ENCODE data around the gene MGAT4A.
A peak's percentile ranks its signal among the peaks of the same experiment; 100 is the strongest.

MGAT4A gene

GRCh38 chr2:98738304-98738703, 7.4 kb upstream of the MGAT4A start:
- no peak for DNase-seq (ENCODE audit: low read depth)
- no peak overlapping the region for H3K4me3 ChIP-seq (ENCODE audit: low read length)
- no peak for TF ChIP-seq CTCF (conservative IDR thresholded peaks at IDR 0.05; ENCODE audit: low read length)

GRCh38 chr2:98737848-98738247, 6.9 kb upstream of the MGAT4A start:
- DNase-seq (ENCODE audit: low read depth), result no peak
- no peak for TF ChIP-seq CTCF (conservative IDR thresholded peaks at IDR 0.05; ENCODE audit: low read length)
- no peak overlapping the region for H3K4me3 ChIP-seq (ENCODE audit: low read length)

- no peak overlapping the region for H3K4me3 ChIP-seq (ENCODE audit: low read length)
- no peak for TF ChIP-seq CTCF (conservative IDR thresholded peaks at IDR 0.05; ENCODE audit: low read length)
- no peak for DNase-seq (ENCODE audit: low read depth)
Observed at GRCh38 chr2:98736464-98736889, 5.5 kb upstream of the MGAT4A start.

GRCh38 chr2:98734823-98735260, 3.9 kb upstream of the MGAT4A start:
- TF ChIP-seq CTCF (conservative IDR thresholded peaks at IDR 0.05; ENCODE audit: low read length), result no peak
- H3K4me3 ChIP-seq (ENCODE audit: low read length), result no peak overlapping the region
- DNase-seq (ENCODE audit: low read depth), result no peak

GRCh38 chr2:98734162-98734561, 3.2 kb upstream of the MGAT4A start:
- no peak for DNase-seq (ENCODE audit: low read depth)
- no peak for TF ChIP-seq CTCF (conservative IDR thresholded peaks at IDR 0.05; ENCODE audit: low read length)
- H3K4me3 ChIP-seq (ENCODE audit: low read length), result no peak overlapping the region

- DNase-seq (ENCODE audit: low read depth), result no peak
- no peak for TF ChIP-seq CTCF (conservative IDR thresholded peaks at IDR 0.05; ENCODE audit: low read length)
- H3K4me3 ChIP-seq (ENCODE audit: low read length), result no peak overlapping the region
Observed at GRCh38 chr2:98732430-98733051, 1.6 kb upstream of the MGAT4A start.

GRCh38 chr2:98731894-98732349, 990 bp upstream of the MGAT4A start:
- TF ChIP-seq CTCF (conservative IDR thresholded peaks at IDR 0.05; ENCODE audit: low read length), result no peak
- DNase-seq (ENCODE audit: low read depth), result no peak
- peak overlapping the region; percentile 44; the same call in 1 of the 2 replicates for H3K4me3 ChIP-seq (ENCODE audit: low read length)

Data from AG10803 (cell line).